UCSD-AML1 (cell line): ENCODE data around the gene NEU1.
"Not testable (repeated sequence)": the region's sequence is repeated elsewhere in the genome, so short reads cannot be mapped to it uniquely, and the experiment has no call there.

ENCODE experiments used
- DNase-seq: peaks from one replicate; lab custom pipeline; 2025; ENCODE audit not compliant: unreplicated experiment; lab: John Stamatoyannopoulos, UW

NEU1 gene

GRCh38 chr6:31822036-31822821 is 40.4 kb downstream of the NEU1 start:
- DNase-seq: peak; percentile 84

DNA sequence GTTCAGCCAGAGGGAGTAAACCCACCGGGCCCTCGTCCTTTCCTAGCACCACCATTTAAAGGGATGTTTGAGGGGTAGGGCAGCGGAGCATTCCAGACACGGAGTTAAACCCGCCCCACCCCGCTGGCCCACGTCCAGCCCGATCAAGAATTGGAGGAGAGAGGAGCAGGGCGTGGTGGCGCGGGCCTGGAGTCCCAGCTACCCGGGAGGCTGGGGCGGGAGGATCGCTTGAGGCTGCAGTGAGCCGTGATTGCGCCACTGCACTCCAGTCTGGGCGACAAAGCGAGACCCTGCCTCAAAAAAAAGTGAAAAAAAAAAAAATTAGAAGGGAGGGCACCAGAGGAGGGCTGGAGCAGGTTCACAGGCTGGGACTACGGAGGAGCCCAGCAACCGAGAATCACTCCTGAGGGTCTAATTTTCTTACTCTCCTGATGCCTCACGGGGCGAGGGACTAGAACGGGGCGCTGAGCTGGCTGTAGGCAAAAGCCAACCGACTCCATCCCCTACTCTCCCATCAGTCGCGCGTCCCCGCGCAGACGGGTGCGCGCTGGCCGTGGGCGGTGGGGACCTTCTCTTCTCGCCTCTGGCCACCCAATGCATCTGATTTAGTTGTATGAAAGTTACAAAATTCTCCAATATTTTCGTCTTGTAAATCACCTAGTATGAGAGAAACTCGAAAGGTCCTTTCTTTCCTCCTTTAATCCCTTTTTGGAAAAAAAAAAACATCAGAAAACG is 41.2 kb downstream of the NEU1 start:
- peak; percentile 76 for DNase-seq

- not testable (repeated sequence) for DNase-seq
Observed at GRCh38 chr6:31820399-31820798, 42.2 kb downstream of the NEU1 start.

DNA sequence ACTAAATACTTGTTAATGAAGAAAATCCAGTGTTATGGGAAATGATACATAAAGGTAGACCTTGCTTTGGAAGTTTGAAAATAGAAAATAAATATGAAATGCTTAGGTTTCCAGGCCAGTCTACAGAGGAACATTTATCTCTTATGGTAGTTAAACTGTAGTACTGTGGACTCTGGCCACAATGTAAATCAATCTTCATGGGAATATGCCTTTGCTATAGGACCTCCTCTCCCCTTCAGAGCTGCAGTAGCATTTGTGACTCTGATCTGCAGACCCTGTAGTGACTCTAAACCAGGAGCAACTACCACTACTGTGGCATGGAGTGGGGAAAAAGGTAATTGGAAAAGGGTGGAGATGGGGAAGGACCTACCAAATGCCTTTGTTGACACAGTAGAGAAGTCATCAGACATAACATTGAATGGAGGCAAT is 42.7 kb downstream of the NEU1 start:
- no peak for DNase-seq

DNA sequence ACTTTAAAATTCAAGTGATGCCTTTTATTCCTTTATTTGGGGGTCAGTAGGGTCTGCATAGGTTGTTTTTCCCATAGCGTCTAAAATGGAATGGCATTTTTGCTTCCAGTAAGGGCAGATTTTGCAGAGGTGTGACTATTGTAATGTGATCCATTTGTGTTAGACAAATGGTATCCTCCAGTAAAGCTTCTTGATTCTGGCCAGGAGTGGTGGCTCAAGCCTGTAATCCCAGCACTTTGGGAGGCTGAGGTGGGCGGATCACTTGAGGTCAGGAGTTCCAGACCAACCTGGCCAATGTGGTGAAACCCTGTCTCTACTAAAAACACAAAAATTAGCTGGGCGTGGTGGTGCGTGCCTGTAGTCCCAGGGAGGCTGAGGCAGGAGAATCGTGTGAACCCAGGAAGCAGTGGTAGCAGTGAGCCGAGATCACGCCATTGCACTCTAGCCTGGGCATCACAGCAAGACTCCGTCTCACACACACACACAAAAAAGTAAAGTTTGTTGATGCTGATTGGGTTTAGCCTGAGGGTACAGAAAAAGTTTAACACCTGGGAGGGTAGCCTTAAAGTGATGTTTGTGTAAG is 44.6 kb downstream of the NEU1 start:
- not testable (repeated sequence) for DNase-seq

- not testable (repeated sequence) for DNase-seq
Observed at GRCh38 chr6:31817133-31817928, 45.3 kb downstream of the NEU1 start.

- DNase-seq: no peak
Observed at GRCh38 chr6:31815025-31815838, 47.4 kb downstream of the NEU1 start, which contains the start of the genes HSPA1A and HSPA1L. Gene HSPA1A, plus strand, starts transcription at chr6:31815543. Its CDS starts 214 bp downstream, at chr6:31815757. Gene HSPA1L, minus strand, starts transcription at chr6:31815283. Its CDS starts 3,311 bp downstream, at chr6:31811972.

DNA sequence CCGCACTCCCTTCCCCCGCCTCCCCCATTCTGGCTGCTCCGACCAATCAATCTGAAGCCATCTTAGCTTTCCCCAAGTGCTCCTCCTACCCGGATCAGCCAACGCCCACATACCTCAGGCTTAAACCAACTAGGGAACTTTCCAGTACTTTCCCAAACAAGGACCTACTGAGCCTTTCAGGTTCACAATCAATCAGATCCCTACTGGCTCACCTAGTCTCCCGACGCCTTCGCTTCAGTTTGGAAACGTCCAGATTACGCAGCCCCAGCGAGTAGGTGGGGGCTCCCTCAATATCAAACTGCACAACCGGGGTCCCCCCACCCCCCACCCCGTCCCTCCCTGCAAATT is 48.0 kb downstream of the NEU1 start:
- no peak for DNase-seq

DNA sequence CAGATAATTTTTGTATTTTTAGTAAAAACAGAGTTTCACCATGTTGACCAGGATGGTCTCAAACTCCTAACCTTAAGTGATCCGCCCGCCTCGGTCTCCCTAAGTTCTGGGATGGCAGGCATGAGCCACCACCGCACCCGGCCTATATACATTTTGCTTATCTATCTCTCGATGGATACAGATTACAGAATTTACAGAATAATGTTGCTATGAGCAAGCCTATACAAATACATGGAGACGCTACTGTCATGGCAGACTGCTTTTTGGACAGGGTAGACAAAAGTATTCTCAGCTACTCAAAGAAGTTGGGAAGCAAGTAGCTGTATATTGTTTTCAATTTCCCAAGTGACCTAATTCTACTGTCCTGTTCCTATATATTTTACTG is 49.2 kb downstream of the NEU1 start:
- no peak for DNase-seq

DNA sequence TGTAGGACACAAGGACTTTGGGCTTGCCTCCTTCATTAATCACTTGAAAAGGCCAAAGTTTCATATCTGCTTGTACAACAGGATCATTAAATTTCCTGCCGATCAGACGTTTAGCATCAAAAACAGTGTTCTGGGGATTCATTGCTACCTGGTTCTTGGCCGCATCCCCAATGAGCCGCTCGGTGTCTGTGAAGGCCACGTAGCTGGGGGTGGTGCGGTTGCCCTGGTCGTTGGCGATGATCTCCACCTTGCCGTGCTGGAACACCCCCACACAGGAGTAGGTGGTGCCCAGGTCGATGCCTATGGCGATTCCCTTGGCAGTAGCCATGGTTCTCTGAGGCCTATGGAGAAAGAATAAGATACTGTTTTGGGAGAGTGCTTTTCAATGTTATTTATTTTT is 51.0 kb downstream of the NEU1 start:
- DNase-seq: no peak

GRCh38 chr6:31808599-31808998 is 54.0 kb downstream of the NEU1 start:
- DNase-seq: not testable (repeated sequence)
